Brain pericyte (primary cell): ENCODE results near the gene RBM19.

Source experiments
- DNase-seq: peaks from one replicate; pipeline ENCODE4 v3.0.0-alpha.2; 2012; ENCODE audit warnings: low read depth, low spot score

Gene RBM19

GRCh38 chr12:113803759-113804140 lies 162.4 kb downstream of the RBM19 start:
- no peak for DNase-seq

DNA sequence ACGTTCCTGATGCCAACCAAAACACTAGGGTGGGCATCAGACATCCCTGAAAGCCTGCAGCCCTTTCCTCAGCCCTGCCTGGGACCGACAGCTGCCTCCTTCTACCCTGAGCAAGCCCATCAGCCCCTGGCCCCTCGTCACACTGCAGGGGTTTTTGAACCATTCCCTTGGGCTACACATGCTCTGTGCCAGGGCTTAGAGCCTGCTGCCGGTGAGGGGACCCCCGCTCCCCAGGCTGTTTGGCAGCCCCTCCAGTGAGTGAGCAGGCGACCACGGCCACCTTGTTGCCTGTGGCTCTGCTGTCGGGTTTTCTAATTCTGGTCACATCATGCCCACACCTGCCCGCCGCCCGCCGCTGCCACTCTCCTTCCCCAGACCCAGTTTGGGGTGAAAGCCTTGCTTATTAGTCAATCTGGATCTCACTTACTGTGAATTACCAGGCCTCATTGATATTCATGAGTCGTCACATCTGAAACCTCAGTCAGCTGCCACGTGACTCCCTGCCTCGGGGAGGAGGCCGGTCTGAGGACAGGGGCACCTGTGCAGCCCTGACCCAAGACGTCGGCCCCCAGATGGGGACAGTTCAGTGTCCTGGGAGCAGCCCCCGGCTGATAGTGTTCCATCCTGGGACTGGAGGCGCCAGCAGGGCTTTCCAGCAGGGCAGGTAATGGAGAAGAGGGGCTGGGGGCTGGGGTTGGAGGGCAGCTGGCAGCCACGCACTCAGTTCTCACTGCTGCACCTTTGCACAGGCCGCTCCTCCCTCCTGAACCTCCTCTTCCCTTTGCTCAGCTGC lies 163.0 kb downstream of the RBM19 start:
- no peak for DNase-seq

DNA sequence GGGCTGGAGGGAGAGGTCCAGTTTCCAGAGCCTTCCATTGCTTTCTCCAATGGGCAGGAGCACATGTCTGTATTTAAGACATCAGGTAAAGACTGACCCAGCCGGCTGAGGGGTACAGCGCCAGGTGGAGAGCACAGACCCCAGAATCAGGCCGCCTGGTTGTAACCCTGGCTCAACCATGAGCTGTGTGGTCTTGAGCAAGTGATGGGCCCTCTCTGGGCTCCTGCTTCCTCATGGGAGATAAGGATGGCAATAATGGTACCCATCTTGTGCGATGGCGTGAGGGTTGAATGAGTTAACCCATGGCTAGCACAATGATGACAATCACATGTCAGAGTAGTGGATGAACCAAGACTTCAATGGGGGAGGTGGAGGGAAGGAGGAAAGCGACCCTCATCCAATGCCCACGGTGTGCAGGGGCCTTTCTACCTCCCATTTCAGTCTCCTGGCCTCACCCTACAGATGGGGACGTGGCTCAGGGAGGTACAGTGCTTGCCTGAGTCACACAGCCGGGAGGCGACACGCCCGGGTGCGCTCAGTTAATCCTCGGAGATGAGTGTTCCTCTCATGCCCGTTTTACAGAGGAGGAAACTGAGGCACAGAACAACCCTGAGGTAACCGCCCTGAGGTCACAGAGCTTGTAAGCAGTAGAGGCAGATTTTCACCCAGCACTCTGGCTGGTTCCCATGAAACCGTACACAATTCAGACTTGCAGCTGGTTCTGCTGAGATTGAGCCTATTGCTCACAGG lies 163.9 kb downstream of the RBM19 start:
- no peak for DNase-seq

DNA sequence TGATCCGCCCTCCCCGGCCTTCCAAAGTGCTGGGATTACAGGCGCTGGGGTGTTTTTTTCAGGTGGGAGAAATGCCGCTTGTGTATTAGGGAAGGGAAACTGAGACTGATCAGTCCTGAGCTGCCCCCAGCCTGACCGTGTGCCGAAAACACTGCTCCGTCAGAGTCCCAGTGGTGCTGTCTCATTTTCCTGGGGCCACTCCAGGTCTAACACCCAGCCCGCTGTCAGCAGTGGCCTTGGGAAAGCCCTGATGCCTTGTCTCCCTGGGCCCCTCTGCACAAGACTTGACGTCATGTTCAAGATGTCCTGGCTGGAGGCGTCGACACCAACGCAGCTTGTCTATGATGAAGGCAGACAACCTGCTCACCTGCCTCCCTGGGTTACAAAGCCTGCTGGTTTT lies 165.9 kb downstream of the RBM19 start:
- DNase-seq = no peak

DNA sequence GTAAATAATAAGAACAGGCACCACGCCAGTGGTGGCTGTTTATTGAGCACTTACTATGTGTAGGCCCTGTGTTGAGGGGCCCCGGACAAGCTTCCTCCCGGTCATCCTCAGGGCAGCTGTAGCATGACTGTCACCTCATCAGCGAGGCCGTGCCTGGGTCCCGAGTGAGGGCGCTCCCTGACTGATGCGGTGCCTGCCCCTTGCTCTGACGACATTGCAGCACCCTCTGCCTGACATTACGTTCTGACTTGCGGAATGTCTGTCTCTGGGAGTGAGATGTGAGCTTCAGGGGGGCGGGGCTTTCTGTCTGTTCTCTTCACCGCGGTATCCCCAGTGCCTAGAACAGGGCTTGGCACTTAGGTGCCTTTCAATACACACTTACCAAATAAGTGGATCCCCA lies 167.6 kb downstream of the RBM19 start:
- DNase-seq = no peak

GRCh38 chr12:113797535-113797868 lies 168.6 kb downstream of the RBM19 start:
- no peak for DNase-seq

- no peak for DNase-seq
These were observed 169.1 kb downstream of the RBM19 start for GRCh38 chr12:113796852-113797534.

- DNase-seq = no peak
These were observed 169.9 kb downstream of the RBM19 start for GRCh38 chr12:113796066-113796827.

DNA sequence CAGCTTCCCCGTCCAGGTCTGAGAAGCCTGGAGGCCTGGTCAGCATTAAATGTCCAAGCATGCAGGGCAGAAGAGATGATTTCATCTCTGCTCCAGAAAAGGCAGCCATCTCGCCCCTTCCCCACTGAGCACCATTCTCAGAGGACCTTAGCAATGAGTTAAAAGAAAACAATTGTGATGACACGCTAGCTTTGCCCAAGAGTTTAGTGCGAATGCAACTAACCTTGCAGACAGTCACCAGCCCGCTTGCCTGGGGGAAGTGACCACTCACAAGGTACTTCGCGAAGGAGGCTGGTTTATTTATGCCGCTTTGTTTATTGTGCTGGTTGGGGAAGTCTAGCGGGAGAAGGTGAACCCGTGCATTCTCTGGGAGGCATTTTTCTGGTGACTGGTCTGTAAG lies 170.7 kb downstream of the RBM19 start:
- no peak for DNase-seq

DNA sequence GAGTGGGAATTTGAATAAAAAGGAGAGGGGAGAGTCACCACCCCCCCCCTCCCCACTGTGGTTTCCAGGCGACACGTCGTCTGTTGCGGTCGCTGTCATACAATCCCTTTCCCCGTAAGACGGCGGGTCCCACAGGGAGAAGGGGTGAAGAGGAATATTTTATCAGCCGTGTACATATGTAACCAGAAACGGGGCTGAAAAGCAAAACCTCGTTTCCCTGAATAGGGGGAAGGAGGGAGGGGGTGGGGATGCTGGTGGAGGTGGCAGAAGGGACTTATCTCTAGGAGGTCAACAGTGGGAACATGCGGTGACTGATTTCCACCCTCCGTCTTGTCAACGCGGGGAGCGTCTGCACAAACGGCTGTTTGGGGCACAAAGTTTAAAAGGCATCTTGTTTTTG lies 171.4 kb downstream of the RBM19 start:
- DNase-seq = no peak

DNA sequence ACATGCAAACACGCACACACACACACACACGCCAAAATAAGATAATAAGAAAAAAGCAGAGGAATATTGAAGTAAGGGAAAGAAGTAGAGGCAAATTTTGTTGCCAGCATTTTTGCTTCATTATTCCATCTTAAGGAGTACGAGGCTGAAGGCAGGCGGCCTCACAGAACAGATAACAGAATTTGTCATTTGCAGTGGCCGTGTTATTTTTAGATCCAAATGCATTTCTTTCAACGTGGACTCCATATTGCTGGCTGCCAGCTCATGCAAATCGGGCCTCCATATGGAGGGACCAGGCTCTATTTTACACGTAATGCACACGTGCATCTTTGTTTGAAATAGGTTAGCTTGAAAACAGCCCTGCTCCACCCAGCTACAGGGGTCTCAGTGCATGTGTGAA lies 172.9 kb downstream of the RBM19 start:
- DNase-seq = no peak

DNA sequence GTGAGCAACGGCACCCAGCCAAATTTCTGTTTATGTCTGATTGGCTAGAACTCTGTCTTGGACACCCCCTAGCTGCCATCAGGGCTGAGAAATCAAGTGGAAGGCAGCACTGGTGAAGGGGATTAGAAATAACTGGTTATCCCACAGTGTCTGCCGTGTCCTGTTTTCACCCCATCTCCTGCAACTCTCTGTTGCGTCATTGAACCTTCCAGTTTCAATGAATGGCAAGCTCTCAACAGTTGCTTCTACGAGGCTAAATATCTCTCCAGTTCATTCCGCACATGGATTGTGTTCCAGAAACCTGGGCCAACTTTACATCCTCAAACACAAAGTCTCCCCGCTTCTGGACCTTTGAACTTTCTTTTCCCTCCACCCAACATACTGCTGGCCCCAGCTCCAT lies 173.7 kb downstream of the RBM19 start:
- DNase-seq = no peak

DNA sequence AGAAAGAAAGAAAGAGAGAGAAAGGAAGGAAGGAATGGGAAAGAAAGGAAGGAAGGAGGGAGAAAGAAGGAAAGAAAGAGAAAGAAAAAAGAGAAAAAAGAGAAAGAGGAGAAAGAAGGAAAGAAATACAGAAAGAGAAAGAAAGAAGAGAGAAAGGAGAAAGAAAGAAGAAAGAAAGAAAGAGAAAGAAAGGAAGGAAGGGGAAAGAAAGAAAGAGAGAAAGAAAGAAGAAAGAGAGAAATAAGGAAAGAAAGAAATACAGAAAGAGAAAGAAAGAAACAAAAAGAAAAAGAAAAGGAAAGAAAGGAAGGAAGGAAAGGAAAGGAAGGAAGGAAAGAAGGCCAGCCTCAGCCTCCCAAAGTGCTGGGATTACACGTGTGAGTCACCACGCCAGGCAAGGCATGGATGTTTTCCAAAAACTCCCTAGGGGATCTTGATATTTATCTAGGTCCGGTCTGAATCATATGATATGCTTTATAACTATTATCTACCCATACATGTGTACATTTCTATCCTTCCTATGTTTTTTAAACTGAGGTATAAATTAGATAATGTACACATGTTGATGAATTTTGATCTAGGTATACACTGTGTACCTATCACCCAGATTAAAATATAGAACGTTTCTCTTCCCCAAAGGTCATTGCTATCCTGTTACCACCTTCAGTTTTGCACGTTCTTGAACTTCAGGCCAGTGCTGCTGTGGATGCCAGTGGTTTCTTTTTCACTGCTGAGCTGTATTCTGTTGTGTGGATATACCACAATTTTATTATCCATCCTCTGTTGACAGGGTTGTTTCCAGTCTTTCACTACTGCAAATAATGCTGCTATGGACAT lies 177.9 kb downstream of the RBM19 start:
- peak; percentile 11 for DNase-seq

DNA sequence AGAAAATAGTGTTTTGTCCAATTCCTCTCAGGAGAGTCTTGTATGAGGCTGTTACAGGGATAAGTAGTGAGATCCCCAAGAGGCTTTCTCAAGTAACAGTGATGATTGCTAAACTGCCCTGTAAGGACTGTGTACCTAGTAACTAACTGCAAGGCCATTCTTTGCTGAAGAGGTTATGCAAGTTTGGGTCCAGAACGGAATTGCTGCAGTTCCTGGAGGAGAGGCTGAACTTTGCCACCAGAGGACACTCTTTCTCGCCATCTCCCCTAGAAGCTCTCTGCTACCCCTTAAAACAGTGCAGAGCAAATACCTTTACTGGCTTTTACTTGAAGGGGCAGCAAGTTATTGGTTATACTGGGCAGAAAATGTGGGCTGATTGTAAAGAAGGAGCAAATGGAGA lies 180.0 kb downstream of the RBM19 start:
- DNase-seq = no peak

DNA sequence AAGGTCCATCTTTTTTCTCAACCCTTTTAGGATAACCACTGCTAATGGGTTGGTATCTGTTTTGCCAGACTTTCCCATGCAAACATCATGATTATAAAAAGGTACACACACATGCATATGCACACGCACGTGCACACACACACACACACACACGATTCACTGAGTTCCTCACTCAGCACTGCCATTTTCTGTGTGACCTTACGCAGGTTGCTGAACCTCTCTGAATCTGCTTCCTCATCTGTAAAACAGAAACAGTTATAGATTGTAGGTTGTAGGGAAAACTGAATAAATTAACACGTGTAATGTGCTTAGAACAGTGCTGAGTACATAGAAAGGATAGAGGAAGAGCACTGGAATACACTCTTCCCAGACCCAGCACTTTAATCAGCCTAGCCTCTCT lies 182.3 kb downstream of the RBM19 start:
- no peak for DNase-seq

DNA sequence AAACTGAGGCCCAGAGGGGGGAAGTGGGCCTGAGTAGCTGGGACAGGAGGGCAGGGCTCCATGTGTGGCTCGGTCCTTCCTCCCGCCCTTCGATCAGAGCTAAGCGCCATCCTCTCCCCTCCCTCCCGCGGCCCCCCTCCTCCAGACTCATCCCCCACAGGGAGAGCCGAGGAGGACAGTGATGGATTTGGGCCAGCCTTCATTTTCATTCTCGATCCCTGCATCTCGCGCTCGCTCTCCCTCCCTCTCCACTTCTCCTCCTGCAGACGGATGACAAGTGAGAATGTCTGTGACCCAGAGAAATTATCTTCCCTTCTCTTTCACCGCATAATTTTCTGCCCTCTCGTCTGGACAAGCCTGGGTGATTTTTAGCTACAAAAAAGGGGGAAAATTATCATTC lies 183.3 kb downstream of the RBM19 start:
- no peak for DNase-seq

- DNase-seq = no peak
These were observed 184.5 kb downstream of the RBM19 start for GRCh38 chr12:113781415-113782198.

DNA sequence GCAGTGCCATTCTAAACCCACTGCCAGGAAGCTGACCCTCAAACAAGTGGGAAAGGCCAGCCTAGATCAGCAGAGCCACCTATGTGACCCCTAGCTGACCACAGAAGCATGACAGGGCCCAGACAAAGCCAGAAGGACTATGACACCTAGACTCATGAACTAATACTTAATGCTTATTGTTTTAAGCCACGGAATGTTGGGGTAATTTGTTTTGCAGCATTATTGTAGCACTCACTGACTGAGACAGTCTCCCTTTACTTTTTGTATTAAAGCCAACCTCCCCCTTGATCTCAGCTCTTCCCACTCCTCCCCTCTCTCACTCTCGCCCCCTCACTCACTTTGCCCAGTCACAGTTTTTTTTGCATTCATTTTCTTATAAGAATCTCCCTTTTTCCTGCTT lies 186.4 kb downstream of the RBM19 start:
- DNase-seq = no peak

DNA sequence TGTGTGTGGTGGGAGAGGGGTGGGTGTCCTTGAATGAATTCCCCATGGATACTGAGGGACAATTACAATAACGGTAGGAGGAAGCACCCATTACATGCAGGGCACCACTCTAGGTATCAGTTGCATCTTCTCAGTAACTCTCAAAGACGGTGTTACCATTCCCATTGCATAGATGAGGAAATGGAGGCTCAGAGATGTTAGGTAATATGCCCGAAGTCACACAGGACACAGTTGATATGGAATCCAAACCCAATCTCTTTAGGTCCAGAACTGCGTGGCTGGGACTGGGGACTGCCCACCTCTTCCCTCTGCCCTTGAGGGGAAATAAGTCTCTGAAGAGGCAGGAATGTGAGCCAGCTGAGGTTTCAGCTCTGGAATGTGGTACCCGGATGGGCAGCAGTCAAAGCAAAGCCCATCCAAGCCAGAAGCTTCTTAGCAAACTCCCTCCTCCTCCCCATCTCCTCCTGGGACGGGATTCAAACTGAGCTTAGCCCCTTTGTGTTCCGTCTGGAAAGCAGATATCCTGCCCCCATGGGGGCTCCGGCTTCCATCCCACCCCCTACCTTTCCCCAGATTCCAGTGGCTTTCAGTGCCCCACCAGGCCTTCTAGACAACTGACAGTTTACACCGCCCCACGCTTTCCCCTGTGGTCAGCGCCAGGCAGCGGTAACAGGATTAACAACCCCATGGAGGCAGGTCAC lies 187.5 kb downstream of the RBM19 start:
- no peak for DNase-seq

DNA sequence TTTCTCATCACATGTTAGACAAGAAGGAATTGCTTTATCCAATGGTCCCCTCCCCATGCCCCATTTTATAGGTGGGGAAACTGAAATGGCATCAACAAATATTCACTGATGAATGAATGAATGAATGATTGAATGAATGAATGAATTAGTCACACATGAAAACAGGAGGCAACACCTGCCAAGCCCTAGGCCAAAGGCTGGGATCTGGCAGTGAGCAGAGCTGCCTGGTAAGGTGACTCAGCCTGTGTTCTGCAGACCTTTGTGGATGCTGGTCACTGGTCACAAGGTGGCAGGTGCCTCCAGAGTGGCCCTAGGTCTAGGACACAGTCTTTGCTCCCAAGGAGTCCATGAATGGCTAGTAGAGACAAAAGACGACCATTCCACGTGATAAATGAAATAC lies 188.4 kb downstream of the RBM19 start:
- DNase-seq = no peak
